Liver (tissue), 2 donors: ENCODE measurements around the gene LDLRAD3.

Source experiments
- TF ChIP-seq, protein P1 (sequence below): IDR thresholded peaks from 2 replicates; pipeline ENCODE4 v1.6.1; 2016; ENCODE audit warnings: antibody characterized with exemption, mild to moderate bottlenecking
- TF ChIP-seq, protein P2 (sequence below): fragments of 150-350 bp; IDR thresholded peaks from 2 replicates; pipeline ENCODE4 v1.5.1; 2017; ENCODE audit warnings: improper control_type of control experiment, low read depth, low read length; ENCODE audit not compliant: missing input control
- TF ChIP-seq, protein P3 (sequence below): IDR thresholded peaks from 2 replicates; pipeline ENCODE4 v1.6.1; 2016; ENCODE audit warnings: antibody characterized with exemption
- donor health status: healthy.

DNA sequence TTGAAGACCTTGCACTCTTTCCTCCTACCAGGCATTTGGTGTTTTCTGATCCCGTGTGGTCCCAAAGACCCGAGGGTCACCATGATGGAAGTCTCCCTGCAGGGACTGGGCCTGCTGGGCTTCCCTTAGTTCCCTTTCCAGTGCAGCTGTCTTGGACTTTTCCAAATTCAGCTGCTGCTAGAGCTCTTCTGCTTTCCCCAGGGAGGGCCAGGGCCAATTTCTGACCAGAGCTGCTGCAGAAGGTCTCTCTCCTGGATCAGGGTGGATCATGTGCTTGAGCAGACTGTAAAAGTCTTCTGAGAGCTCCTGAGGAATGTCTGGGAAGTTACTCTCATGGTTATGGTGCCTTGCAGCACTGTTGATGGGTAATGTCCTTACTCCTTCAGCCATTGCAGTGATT lies 23.2 kb downstream of the LDLRAD3 start:
- TF ChIP-seq, protein P1, sequence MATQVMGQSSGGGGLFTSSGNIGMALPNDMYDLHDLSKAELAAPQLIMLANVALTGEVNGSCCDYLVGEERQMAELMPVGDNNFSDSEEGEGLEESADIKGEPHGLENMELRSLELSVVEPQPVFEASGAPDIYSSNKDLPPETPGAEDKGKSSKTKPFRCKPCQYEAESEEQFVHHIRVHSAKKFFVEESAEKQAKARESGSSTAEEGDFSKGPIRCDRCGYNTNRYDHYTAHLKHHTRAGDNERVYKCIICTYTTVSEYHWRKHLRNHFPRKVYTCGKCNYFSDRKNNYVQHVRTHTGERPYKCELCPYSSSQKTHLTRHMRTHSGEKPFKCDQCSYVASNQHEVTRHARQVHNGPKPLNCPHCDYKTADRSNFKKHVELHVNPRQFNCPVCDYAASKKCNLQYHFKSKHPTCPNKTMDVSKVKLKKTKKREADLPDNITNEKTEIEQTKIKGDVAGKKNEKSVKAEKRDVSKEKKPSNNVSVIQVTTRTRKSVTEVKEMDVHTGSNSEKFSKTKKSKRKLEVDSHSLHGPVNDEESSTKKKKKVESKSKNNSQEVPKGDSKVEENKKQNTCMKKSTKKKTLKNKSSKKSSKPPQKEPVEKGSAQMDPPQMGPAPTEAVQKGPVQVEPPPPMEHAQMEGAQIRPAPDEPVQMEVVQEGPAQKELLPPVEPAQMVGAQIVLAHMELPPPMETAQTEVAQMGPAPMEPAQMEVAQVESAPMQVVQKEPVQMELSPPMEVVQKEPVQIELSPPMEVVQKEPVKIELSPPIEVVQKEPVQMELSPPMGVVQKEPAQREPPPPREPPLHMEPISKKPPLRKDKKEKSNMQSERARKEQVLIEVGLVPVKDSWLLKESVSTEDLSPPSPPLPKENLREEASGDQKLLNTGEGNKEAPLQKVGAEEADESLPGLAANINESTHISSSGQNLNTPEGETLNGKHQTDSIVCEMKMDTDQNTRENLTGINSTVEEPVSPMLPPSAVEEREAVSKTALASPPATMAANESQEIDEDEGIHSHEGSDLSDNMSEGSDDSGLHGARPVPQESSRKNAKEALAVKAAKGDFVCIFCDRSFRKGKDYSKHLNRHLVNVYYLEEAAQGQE, result no peak
- TF ChIP-seq, protein P2, sequence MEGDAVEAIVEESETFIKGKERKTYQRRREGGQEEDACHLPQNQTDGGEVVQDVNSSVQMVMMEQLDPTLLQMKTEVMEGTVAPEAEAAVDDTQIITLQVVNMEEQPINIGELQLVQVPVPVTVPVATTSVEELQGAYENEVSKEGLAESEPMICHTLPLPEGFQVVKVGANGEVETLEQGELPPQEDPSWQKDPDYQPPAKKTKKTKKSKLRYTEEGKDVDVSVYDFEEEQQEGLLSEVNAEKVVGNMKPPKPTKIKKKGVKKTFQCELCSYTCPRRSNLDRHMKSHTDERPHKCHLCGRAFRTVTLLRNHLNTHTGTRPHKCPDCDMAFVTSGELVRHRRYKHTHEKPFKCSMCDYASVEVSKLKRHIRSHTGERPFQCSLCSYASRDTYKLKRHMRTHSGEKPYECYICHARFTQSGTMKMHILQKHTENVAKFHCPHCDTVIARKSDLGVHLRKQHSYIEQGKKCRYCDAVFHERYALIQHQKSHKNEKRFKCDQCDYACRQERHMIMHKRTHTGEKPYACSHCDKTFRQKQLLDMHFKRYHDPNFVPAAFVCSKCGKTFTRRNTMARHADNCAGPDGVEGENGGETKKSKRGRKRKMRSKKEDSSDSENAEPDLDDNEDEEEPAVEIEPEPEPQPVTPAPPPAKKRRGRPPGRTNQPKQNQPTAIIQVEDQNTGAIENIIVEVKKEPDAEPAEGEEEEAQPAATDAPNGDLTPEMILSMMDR, result no peak
- TF ChIP-seq, protein P3, sequence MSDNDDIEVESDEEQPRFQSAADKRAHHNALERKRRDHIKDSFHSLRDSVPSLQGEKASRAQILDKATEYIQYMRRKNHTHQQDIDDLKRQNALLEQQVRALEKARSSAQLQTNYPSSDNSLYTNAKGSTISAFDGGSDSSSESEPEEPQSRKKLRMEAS, result no peak
